ENCODE data around the gene ANKFN1.
"Not testable (repeated sequence)": the region's sequence is repeated elsewhere in the genome, so short reads cannot be mapped to it uniquely, and the experiment has no call there.

The ANKFN1 gene

GRCh38 chr17:56269556-56270389 is 116.5 kb downstream of the ANKFN1 start:
- intact Hi-C loops (cut with DNase I; ENCODE audit: low total_unique reads) = no loop called here
- Histone ChIP-seq H3K36me3 (no peaks in the 10 kb centered on the region), H3K27ac (no peak overlapping the region), H3K27me3 (no peaks in the 10 kb centered on the region), H3K9me3 (no peaks in the 10 kb centered on the region), H3K4me3 (no peak overlapping the region), H3K4me1 (no peaks in the 10 kb centered on the region)
- DNase-seq = no peak
- no peak for TF ChIP-seq CTCF (IDR thresholded peaks at IDR 0.05)

DNA sequence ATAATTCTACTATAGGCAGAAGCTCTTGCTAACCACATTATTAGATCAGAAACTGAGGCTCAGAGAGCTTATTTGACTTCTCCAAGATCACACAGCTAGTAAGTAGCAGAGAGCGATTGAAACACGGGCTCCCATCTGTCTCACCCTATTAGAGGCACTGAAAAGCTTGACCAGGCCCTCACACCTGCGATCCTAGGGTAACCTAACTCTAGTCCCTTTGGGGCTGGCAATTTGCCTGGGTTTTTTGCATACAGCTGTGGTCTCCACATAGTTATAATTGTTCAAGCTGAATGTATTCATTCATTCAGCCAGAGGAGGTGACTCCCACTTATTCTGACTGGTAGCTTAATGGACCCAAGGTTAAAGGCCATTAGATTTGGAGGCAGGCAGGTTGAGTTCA is 121.2 kb downstream of the ANKFN1 start:
- DNase-seq = no peak
- H3K36me3 ChIP-seq = no peaks in the 10 kb centered on the region
- H3K4me3 ChIP-seq = no peak overlapping the region
- H3K9me3 ChIP-seq = no peaks in the 10 kb centered on the region
- H3K27ac ChIP-seq = no peak overlapping the region
- no peaks in the 10 kb centered on the region for H3K4me1 ChIP-seq
- TF ChIP-seq CTCF (IDR thresholded peaks at IDR 0.05) = no peak
- H3K27me3 ChIP-seq = no peaks in the 10 kb centered on the region
- intact Hi-C loops (cut with DNase I; ENCODE audit: low total_unique reads) = no loop called here

GRCh38 chr17:56284482-56284881 is 131.2 kb downstream of the ANKFN1 start:
- Histone ChIP-seq H3K27me3 (no peaks in the 10 kb centered on the region), H3K27ac (no peak overlapping the region), H3K4me3 (no peak overlapping the region), H3K4me1 (peaks cover 0 to 7% (median 0%) of the 10 kb centered on the region in 4 donors), H3K36me3 (no peaks in the 10 kb centered on the region), H3K9me3 (no peaks in the 10 kb centered on the region)
- no peak for DNase-seq
- no peak for TF ChIP-seq CTCF (IDR thresholded peaks at IDR 0.05)
- intact Hi-C loops (cut with DNase I; ENCODE audit: low total_unique reads) = no loop called here

DNA sequence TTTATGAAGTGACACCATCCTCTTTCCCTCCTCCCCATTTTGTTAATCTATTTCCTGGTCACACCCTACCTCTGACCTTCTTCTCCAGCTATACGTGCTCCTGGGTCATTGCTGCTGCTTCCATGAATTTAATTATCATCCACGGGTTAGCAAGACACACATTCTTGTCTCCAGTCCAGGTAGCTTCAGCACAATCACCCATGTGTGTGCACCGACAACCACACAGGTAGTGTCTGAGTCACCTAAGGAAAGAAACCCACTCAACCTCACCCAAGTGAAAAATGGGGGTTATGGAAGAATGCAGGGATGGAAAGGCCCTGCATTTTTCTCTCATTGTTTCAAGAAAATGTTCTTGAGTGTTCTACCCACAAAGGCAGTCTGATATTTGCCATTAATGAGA is 135.5 kb downstream of the ANKFN1 start:
- H3K36me3 ChIP-seq; H3K27me3 ChIP-seq; H3K4me1 ChIP-seq; H3K4me3 ChIP-seq; H3K9me3 ChIP-seq; H3K27ac ChIP-seq; intact Hi-C loops (cut with DNase I; ENCODE audit: low total_unique reads); DNase-seq: not testable (repeated sequence)

- no peaks in the 10 kb centered on the region for H3K9me3 ChIP-seq
- no peak for DNase-seq
- H3K4me3 ChIP-seq = no peak overlapping the region
- peaks cover 0 to 7% (median 0%) of the 10 kb centered on the region in 4 donors for H3K4me1 ChIP-seq
- no peak for TF ChIP-seq CTCF (IDR thresholded peaks at IDR 0.05)
- intact Hi-C loops (cut with DNase I; ENCODE audit: low total_unique reads) = no loop called here
- no peak overlapping the region for H3K27ac ChIP-seq
- H3K36me3 ChIP-seq = no peaks in the 10 kb centered on the region
- no peaks in the 10 kb centered on the region for H3K27me3 ChIP-seq
Measured at GRCh38 chr17:56289321-56289720, 136.0 kb downstream of the ANKFN1 start.

DNA sequence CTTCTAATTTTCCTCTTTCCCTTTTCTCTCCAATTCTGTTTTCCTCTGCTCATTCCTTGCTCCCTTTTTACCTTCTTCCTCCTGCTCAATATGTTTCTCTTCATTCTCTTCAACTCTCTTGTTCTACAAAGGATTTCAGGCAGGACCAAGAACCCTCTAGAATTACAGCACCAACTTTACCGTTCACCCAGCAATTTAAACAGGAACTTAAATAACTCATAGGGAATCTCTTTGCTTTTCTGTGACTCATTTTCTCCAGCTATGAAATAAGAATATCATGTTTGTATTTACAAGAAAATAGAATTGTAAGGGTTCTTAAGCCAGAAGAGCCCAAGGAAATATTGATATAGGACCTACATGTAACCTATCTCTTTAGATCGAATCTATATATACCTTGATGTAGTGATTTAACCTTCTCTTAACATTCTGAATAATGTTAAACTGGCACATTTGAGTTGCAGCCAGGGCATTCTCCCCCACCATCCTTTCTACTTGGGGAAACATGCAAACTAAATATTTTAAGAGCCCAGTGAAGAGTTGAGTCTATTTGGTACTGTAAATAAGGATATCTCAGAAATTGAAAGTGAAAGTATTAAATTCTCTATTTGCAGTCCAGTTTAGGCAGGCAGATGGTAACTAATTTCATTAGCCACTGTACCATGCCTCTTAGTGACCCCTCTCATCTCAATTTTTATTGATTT is 137.0 kb downstream of the ANKFN1 start:
- intact Hi-C loops (cut with DNase I; ENCODE audit: low total_unique reads) = no loop called here
- no peak for DNase-seq
- Histone ChIP-seq H3K9me3 (no peaks in the 10 kb centered on the region), H3K27me3 (no peaks in the 10 kb centered on the region), H3K4me1 (peaks cover 0 to 7% (median 0%) of the 10 kb centered on the region in 4 donors), H3K36me3 (no peaks in the 10 kb centered on the region), H3K27ac (no peak overlapping the region), H3K4me3 (no peak overlapping the region)
- TF ChIP-seq CTCF (IDR thresholded peaks at IDR 0.05) = no peak

Data from tibial artery (tissue), 4 donors.